Measurements from ENCODE around the gene SIRT5.
A peak's percentile ranks its signal among the peaks of the same experiment; 100 is the strongest.

The SIRT5 gene

GRCh38 chr6:13614126-13614925 lies 39.9 kb downstream of the SIRT5 start:
- H3K4me3 ChIP-seq (ENCODE audit: control insufficient read depth, low read depth, low read length) = peak overlapping the region; percentile 99
- DNase-seq (ENCODE audit: low read depth) = peak; percentile 37
- TF ChIP-seq CTCF (conservative IDR thresholded peaks at IDR 0.05; ENCODE audit: control insufficient read depth, insufficient read depth, low read depth, low read length) = no peak

- H3K4me3 ChIP-seq (ENCODE audit: control insufficient read depth, low read depth, low read length) = peak within 1 kb of the TSS; percentile 99
- peak; percentile 99 for DNase-seq (ENCODE audit: low read depth)
- TF ChIP-seq CTCF (conservative IDR thresholded peaks at IDR 0.05; ENCODE audit: control insufficient read depth, insufficient read depth, low read depth, low read length) = peak; percentile 78
Observed at GRCh38 chr6:13614926-13615791, 40.8 kb downstream of the SIRT5 start, which contains the start of gene NOL7. TSS of gene NOL7 (plus strand) at chr6:13615335. CDS start at chr6:13615359, 24 bp downstream.

- H3K4me3 ChIP-seq (ENCODE audit: control insufficient read depth, low read depth, low read length) = peak overlapping the region; percentile 99
- no peak for TF ChIP-seq CTCF (conservative IDR thresholded peaks at IDR 0.05; ENCODE audit: control insufficient read depth, insufficient read depth, low read depth, low read length)
- DNase-seq (ENCODE audit: low read depth) = peak; percentile 43
Observed at GRCh38 chr6:13615792-13616120, 41.4 kb downstream of the SIRT5 start.

GRCh38 chr6:13617066-13617465 lies 42.7 kb downstream of the SIRT5 start:
- DNase-seq (ENCODE audit: low read depth) = no peak
- TF ChIP-seq CTCF (conservative IDR thresholded peaks at IDR 0.05; ENCODE audit: control insufficient read depth, insufficient read depth, low read depth, low read length) = no peak
- H3K4me3 ChIP-seq (ENCODE audit: control insufficient read depth, low read depth, low read length) = no peak overlapping the region

- DNase-seq (ENCODE audit: low read depth) = peak; percentile 54
- H3K4me3 ChIP-seq (ENCODE audit: control insufficient read depth, low read depth, low read length) = no peak overlapping the region
- TF ChIP-seq CTCF (conservative IDR thresholded peaks at IDR 0.05; ENCODE audit: control insufficient read depth, insufficient read depth, low read depth, low read length) = peak; percentile 66
Observed at GRCh38 chr6:13624871-13625288, 50.5 kb downstream of the SIRT5 start.

GRCh38 chr6:13629459-13630116 lies 55.2 kb downstream of the SIRT5 start:
- H3K4me3 ChIP-seq (ENCODE audit: control insufficient read depth, low read depth, low read length) = no peak overlapping the region
- DNase-seq (ENCODE audit: low read depth) = no peak
- TF ChIP-seq CTCF (conservative IDR thresholded peaks at IDR 0.05; ENCODE audit: control insufficient read depth, insufficient read depth, low read depth, low read length) = no peak

All from fibroblast of mammary gland (primary cell).